Astrocyte of the spinal cord (primary cell): ENCODE measurements around the gene RAB12.

Source experiments
- DNase-seq: peaks from one replicate; pipeline ENCODE4 v3.0.0; 2011; ENCODE audit warnings: low read depth, low spot score
- H3K4me3 ChIP-seq: 2 replicates; pipeline ENCODE4 v1.5.1; 2011; ENCODE audit warnings: low read depth, mild to moderate bottlenecking, low read length, moderate library complexity
- in situ Hi-C: cut with HindIII; loops from 2 replicates; pipeline ENCODE4 v1.10.0; 2017; ENCODE audit warnings: low sequenced_read_pairs
- TF ChIP-seq, protein P1 (sequence below): IDR thresholded peaks from 2 replicates; pipeline ENCODE4 v1.5.1; 2012; ENCODE audit warnings: low read depth, mild to moderate bottlenecking, low read length, inconsistent platforms

Gene RAB12

DNA sequence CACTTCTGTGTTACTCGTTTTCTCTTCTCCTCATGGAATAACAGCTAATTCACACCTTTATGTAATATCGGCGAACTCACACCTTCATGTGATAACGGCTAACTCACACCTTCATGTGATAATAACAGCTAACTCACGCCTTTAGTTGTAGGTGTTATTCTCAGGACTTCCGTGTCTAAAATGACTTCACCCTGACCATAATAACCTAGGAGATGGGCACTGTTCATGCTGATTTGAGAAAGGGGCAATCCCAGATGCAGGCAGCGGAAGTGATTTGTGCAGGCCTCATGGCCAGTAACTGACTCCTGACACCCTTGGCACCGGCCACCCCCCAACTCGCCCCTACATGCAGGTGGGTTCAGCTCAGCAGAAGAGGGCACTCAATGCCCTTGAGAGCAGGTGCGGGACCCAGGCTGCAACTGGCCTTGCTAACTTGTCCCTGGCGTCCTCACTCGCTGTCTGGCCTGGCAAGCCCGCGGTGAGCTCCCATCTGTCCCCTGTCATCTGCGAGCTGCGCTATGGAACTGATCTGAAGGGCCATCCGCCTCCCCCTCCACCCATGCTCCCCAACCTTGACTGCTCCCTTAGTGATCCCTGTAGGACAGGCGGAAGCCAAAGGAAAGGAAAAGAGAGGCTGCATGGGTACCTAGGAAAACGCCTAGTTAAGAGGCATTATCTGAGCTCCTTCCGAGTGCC lies 53.5 kb downstream of the RAB12 start:
- no peak for DNase-seq
- no peak overlapping the region for H3K4me3 ChIP-seq
- in situ Hi-C loops = no loop called here
- TF ChIP-seq, protein P1, sequence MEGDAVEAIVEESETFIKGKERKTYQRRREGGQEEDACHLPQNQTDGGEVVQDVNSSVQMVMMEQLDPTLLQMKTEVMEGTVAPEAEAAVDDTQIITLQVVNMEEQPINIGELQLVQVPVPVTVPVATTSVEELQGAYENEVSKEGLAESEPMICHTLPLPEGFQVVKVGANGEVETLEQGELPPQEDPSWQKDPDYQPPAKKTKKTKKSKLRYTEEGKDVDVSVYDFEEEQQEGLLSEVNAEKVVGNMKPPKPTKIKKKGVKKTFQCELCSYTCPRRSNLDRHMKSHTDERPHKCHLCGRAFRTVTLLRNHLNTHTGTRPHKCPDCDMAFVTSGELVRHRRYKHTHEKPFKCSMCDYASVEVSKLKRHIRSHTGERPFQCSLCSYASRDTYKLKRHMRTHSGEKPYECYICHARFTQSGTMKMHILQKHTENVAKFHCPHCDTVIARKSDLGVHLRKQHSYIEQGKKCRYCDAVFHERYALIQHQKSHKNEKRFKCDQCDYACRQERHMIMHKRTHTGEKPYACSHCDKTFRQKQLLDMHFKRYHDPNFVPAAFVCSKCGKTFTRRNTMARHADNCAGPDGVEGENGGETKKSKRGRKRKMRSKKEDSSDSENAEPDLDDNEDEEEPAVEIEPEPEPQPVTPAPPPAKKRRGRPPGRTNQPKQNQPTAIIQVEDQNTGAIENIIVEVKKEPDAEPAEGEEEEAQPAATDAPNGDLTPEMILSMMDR = no peak

DNA sequence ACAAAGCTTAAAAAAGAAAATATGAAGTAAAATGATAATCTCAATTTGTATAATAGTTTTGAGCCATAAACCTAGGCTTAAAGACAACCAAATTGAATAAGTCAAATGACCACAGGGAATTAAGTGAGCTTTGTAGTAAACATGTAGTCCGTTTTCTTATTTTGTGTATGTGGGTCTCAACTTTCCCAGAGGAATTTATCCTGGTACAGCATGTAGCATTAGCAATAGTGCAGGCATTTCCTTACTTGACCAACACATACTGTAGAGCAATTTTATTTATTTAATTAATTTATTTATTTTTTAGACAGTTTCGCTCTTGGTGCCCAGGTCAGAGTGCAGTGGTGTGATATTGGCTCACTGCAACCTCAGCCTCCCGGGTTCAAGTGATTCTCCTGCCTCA lies 58.6 kb downstream of the RAB12 start:
- H3K4me3 ChIP-seq = no peak overlapping the region
- in situ Hi-C loops = no loop called here
- DNase-seq = peak; percentile 46

DNA sequence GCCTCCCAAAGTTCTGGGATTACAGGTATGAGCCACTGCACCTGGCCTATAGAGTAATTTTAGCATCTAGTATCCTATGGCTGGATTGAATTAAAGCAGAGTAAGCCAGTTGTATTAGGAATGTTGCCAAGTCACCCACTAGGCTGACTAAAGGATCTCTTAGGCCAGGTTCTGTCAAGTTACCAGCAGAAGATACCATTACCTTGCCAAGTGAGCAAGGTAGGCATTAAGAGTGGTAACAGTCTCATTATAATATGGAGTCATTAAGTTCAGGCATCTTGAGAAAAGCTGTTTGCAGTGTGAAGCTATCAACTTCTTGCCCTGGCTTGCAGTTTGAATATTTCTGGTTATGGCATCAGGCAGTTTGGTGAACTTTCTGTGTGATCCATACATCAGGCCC lies 59.1 kb downstream of the RAB12 start:
- TF ChIP-seq, protein P1 = no peak
- H3K4me3 ChIP-seq = no peak overlapping the region
- no peak for DNase-seq
- in situ Hi-C loops = no loop called here

More for the DNA sequence above, 58.6 kb downstream of the RAB12 start:
- TF ChIP-seq, protein P1 = no peak

DNA sequence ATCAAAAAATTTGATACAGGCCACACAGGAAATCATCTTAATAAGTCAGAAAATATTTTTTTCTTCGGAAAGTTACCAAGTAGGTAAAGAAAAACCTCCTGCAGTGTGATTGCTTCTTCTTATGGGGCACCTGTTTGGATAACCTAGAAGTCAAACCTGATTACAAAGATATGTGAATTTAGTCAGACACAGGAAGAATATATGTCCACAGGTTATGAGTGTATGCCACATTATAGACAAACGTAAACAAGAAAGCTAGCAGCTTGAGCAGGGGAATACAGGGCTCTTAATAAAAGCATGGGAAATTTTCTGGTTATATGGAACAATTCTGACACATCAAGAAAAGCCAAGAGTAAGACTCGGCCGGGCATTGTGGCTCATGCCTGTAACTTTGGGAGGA lies 60.3 kb downstream of the RAB12 start:
- TF ChIP-seq, protein P1 = no peak
- in situ Hi-C loops = no loop called here
- no peak overlapping the region for H3K4me3 ChIP-seq
- DNase-seq = no peak

DNA sequence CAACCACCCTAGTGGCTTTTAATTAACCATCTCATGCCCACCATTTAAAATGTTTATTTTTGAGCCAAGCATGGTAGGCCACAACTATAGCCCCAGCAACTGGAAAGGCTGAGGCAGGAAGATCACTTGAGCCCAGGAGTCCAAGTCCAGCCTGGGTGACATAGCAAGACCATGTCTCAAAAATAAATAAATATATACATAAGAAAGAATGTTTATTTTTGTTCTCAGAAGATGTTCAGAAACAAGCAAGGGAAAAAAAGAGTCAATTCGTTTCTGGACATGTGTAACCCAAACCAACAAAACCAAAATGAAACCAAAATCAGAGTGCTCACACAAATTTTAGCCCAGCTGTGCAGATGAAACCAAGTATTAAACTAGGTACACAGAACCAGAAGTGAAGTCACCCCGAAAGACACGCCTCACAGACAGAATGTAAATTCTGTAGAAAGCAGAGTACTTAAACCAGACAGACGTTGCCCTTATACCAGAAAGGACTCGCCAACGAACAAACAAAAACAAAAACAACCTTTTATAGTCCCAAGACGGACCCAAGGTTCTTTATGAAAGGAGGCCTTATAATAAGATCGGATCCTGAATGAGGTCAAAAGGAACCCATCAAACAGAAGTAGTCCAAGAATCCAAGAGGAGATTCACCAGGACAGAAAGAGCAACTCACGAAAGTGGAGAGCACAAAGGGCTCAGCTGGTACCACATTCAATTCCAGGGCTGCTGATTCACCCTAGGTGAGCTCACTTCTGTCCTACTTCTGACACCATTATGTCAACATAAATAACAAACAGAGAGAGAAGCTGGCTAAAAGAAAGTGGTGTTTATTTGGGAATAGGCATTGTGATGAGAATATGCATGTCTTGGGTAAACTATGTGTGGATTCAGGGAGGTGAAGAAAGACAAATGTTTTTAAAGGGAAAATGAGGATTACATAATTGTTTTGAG lies 64.3 kb downstream of the RAB12 start:
- in situ Hi-C loops = no loop called here
- TF ChIP-seq, protein P1 = no peak
- DNase-seq = no peak
- no peak overlapping the region for H3K4me3 ChIP-seq

DNA sequence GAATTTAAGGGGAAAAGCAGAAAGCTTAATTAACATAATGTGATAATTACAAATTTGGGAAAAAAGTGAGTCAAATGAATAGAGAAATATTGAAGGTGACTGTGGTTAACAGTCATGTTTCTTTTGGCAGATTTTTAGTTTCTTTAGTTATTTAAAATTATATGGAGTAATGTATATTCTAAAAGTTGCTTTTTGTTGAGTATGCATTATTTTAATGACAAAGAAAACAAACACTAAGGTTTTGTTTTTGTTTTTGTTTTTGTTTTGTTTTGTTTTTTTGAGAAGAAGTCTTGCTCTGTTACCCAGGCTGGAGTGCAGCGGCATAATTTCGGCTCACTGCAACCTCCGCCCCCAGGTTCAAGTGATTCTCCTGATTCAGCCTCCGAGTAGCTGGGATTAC lies 65.8 kb downstream of the RAB12 start:
- DNase-seq = no peak
- TF ChIP-seq, protein P1 = no peak
- no peak overlapping the region for H3K4me3 ChIP-seq
- in situ Hi-C loops = no loop called here
